Measurements from ENCODE around the gene NPM1.
A peak's percentile ranks its signal among the peaks of the same experiment; 100 is the strongest.

NPM1 gene

DNA sequence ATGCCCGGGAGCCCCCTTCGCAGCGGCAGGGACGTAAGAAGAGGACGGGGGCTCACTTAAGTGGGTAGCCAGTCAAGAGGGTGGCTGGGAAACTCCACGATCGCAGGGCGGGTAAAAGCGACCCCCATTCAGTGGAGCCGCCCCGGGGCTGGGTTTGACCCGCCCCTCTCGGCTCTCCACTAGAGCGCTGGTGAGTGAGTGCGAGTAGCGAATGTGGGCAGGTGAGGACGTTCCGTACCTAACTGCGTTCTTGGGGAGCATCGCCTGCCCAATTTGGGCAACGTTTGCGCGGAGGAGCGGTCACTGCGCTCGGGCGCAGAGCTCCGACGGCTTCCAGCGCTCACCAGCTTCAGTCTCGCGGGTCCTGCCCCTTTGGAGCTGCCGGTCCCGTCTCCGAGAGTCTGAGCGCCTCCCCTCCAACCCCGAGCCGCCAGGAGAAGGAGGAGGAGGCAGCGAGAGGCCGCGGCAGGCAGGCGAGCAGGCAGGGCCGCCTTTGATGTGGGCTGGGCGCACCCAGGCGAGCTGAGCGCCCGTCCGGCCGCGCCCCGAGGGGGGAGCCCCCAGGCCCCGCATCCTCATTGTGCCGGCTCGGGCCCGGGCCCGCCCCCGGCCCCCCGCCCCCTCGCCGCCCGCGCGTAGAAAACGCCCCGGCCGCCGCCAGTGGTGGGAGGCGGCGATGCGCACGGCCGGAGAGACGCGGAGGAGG is 31.5 kb downstream of the NPM1 start, which contains the start of gene FGF18:
Gene FGF18 (plus strand): TSS at position 666 of the 706 bp plus-strand sequence. CDS start 553 bp downstream, outside the sequence.
- Histone ChIP-seq H3K27ac (no peak within 1 kb of the TSS), H3K27me3 (replicated peaks) (peaks cover 10% of the 10 kb centered on the region), H3K36me3 (replicated peaks) (peaks cover 5% of the 10 kb centered on the region), H3K4me3 (ENCODE audit: low read depth, low read length) (peak within 1 kb of the TSS; percentile 40)
- in situ Hi-C loops (cut with HindIII; ENCODE audit: low pct_ligation_motif_present, low sequenced_read_pairs), result loop anchor here (25.0 kb wide), 2 partner anchors 218 to 443 kb away; no protein-coding TSS in a partner anchor
- peak; percentile 55 for DNase-seq
- TF ChIP-seq, protein P1, sequence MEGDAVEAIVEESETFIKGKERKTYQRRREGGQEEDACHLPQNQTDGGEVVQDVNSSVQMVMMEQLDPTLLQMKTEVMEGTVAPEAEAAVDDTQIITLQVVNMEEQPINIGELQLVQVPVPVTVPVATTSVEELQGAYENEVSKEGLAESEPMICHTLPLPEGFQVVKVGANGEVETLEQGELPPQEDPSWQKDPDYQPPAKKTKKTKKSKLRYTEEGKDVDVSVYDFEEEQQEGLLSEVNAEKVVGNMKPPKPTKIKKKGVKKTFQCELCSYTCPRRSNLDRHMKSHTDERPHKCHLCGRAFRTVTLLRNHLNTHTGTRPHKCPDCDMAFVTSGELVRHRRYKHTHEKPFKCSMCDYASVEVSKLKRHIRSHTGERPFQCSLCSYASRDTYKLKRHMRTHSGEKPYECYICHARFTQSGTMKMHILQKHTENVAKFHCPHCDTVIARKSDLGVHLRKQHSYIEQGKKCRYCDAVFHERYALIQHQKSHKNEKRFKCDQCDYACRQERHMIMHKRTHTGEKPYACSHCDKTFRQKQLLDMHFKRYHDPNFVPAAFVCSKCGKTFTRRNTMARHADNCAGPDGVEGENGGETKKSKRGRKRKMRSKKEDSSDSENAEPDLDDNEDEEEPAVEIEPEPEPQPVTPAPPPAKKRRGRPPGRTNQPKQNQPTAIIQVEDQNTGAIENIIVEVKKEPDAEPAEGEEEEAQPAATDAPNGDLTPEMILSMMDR (IDR thresholded peaks at IDR 0.05; ENCODE audit: low read depth, low read length, missing control alignments), result no peak

DNA sequence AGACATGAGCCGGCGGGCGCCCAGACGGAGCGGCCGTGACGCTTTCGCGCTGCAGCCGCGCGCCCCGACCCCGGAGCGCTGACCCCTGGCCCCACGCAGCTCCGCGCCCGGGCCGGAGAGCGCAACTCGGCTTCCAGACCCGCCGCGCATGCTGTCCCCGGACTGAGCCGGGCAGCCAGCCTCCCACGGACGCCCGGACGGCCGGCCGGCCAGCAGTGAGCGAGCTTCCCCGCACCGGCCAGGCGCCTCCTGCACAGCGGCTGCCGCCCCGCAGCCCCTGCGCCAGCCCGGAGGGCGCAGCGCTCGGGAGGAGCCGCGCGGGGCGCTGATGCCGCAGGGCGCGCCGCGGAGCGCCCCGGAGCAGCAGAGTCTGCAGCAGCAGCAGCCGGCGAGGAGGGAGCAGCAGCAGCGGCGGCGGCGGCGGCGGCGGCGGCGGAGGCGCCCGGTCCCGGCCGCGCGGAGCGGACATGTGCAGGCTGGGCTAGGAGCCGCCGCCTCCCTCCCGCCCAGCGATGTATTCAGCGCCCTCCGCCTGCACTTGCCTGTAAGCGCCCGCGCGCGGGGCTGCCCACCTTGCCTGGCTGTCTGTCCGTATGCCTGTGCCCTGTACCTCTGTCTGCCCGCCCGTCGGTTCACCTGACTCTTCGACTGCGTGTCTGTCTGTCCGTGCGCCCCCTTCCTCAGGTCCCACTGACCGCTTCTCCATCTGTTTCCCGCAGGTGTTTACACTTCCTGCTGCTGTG is 32.2 kb downstream of the NPM1 start:
- TF ChIP-seq, protein P1 (IDR thresholded peaks at IDR 0.05; ENCODE audit: low read depth, low read length, missing control alignments), result no peak
- in situ Hi-C loops (cut with HindIII; ENCODE audit: low pct_ligation_motif_present, low sequenced_read_pairs), result loop anchor here (25.0 kb wide), 2 partner anchors 217 to 442 kb away; no protein-coding TSS in a partner anchor
- Histone ChIP-seq H3K36me3 (replicated peaks) (no peaks in the 10 kb centered on the region), H3K4me3 (ENCODE audit: low read depth, low read length) (peak overlapping the region; percentile 24), H3K27me3 (replicated peaks) (peaks cover 10% of the 10 kb centered on the region), H3K27ac (no peak overlapping the region)
- DNase-seq, result no peak

DNA sequence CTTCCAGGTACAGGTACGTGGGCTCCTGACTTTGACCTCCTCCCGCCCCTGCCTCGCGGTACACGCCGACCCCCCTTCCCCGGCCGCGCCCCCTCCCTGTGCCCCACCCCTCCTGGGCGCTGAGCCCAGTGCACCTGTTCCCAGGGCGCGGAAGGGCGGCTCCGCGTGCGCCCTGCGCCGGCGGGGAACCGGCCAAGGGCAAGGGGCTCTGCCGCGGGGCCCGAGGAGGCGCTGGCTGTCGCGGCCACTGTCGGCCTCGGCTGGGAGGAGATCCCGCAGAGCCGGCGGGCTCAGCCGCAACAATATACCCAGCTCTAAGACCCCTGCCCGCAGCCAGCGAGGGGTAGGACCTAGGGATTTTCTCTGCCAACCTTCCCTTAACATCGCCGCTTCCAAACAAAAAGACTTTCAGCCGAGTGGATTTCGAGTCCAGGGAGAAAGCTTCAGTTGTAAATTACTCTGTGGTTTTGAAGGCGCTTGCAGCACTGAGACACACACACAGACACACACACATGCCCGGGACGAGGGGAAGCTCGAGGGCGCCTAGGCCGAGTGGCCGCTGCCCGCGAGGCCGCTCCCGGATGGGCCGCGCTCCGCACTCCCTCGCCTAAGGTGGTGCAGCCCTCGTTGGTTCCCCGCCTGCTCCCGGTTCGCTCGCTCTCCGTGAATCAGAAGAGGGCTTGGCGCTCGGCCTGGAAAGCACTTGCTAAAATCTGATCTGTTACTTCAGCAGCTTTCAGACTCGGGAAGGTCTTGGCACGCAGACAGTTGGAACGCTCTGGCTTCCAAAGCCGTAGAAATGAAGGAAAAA is 33.0 kb downstream of the NPM1 start:
- TF ChIP-seq, protein P1 (IDR thresholded peaks at IDR 0.05; ENCODE audit: low read depth, low read length, missing control alignments), result no peak
- in situ Hi-C loops (cut with HindIII; ENCODE audit: low pct_ligation_motif_present, low sequenced_read_pairs), result loop anchor here (25.0 kb wide), 2 partner anchors 217 to 442 kb away; no protein-coding TSS in a partner anchor
- DNase-seq, result peak; percentile 69
- no peak overlapping the region for H3K27ac ChIP-seq
- peaks cover 10% of the 10 kb centered on the region for H3K27me3 ChIP-seq (replicated peaks)
- no peaks in the 10 kb centered on the region for H3K36me3 ChIP-seq (replicated peaks)
- H3K4me3 ChIP-seq (ENCODE audit: low read depth, low read length), result peak overlapping the region; percentile 9

DNA sequence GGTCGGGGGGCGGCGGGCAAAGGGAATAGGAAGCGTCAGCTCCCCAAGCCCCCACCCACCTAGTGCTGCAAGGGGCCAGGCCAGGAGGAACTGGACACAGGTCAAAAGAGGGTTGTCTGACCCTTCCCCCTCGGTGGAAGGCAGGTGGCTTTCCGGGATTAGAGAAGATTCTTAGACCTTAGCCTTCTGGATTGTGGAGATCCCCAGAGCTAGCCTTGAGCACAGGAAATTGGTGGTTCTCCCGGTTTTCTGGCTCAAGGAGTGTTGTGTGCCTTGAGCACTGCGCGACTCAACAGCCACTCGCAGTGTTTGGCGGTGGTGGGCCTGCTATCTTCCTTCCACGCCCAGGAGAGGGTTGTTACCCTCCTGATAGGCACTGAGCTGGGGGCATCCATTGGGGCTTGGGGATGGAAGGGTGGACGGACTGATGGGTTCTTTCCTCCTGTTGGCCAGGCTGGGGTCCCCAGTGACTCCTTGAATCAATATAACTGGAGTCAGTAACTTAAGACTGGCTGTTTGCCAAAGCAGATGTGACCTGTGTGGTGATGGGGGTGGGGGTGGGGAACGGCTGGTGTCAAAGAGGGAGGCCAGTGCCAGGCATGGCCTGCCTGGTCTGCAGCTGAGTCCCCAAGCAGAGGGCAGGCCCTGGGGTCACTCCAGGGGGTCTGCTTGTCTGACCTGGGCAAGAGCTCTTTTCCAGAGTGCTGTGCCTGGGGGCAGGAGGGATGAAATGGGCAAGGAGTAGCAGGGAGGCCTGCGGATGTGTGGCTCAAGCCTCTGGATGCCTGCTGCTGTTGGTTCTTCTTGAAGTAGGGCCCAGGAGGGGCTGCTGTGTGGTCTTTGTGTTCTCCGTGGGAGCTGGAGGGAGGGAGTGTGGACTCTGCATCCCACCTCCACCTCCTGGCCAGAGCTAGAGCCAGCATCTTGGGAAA is 33.9 kb downstream of the NPM1 start:
- H3K27me3 ChIP-seq (replicated peaks), result peaks cover 10% of the 10 kb centered on the region
- TF ChIP-seq, protein P1 (IDR thresholded peaks at IDR 0.05; ENCODE audit: low read depth, low read length, missing control alignments), result no peak
- H3K36me3 ChIP-seq (replicated peaks), result no peaks in the 10 kb centered on the region
- no peak overlapping the region for H3K27ac ChIP-seq
- in situ Hi-C loops (cut with HindIII; ENCODE audit: low pct_ligation_motif_present, low sequenced_read_pairs), result loop anchor here (25.0 kb wide), 2 partner anchors 216 to 441 kb away; no protein-coding TSS in a partner anchor
- no peak overlapping the region for H3K4me3 ChIP-seq (ENCODE audit: low read depth, low read length)
- no peak for DNase-seq

DNA sequence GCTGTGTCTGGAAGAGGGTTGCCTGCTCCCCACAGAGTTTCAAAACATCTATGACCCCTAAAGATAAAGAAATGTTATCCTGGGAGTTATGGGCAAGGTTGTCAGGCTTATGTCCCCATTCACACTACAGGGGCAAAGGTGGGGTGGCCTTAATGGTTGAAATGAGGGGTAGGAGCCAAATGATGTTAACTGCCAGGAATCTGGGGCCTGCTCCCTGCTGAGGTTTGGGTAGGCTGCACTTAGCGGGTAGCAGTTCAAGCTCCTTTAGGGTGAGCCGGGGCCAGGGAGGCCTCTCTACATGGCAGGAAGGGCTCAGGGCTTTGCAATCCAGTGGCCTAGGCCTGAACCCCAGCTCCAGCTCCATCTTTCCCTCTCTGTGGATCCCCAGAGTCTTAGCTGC is 34.8 kb downstream of the NPM1 start:
- TF ChIP-seq, protein P1 (IDR thresholded peaks at IDR 0.05; ENCODE audit: low read depth, low read length, missing control alignments), result no peak
- in situ Hi-C loops (cut with HindIII; ENCODE audit: low pct_ligation_motif_present, low sequenced_read_pairs), result loop anchor here (25.0 kb wide), 2 partner anchors 215 to 440 kb away; no protein-coding TSS in a partner anchor
- no peak overlapping the region for H3K4me3 ChIP-seq (ENCODE audit: low read depth, low read length)
- H3K27ac ChIP-seq, result no peak overlapping the region
- H3K36me3 ChIP-seq (replicated peaks), result no peaks in the 10 kb centered on the region
- no peak for DNase-seq
- peaks cover 10% of the 10 kb centered on the region for H3K27me3 ChIP-seq (replicated peaks)
